A673 (cell line): ENCODE data around the gene SCO2.

Source experiments
- CTCF ChIP-seq: fragments of 300-800, 200-600 bp; sonication (generic); conservative IDR thresholded peaks from 2 replicates; pipeline ENCODE4 v1.5.1; 2017; ENCODE audit warnings: low read depth, mild to moderate bottlenecking, antibody characterized with exemption, low read length, moderate library complexity, mixed read lengths
- EZH2 ChIP-seq: fragments of 200-600 bp; sonication (generic); IDR thresholded peaks from 2 replicates; pipeline ENCODE4 v1.6.1; 2017; ENCODE audit warnings: borderline replicate concordance, low read depth, mild to moderate bottlenecking, mixed read lengths, antibody characterized with exemption, low read length; ENCODE audit not compliant: poor library complexity, severe bottlenecking

- TF ChIP-seq CTCF (no peak; the same call in 1 of the 2 replicates), EZH2 (no peak)
Measured at GRCh38 chr22:50525858-50526107, 385 bp upstream of the SCO2 start.
